ENCODE data around the gene LRCH1. TPM values are rescaled to one million over a fixed set of nuclear protein-coding genes. Genes with fewer than 3 reads are reported as not detected.

LRCH1 gene
- total RNA-seq, 1 experiment from 2014 or later, result 11.8 TPM

GRCh38 chr13:46684287-46685001 is 131.5 kb downstream of the LRCH1 start (continued):
- TF ChIP-seq STAT6 (CRISPR knock-in tag; conservative IDR thresholded peaks at IDR 0.05; ENCODE audit: low read depth), result no peak

GRCh38 chr13:46685006-46685730 is 132.2 kb downstream of the LRCH1 start:
- H3K9me3 Mint-ChIP-seq, result no peaks in the 10 kb centered on the region
- no peak overlapping the region for H3K4me3 Mint-ChIP-seq
- ATAC-seq (peak; percentile 7; the same call in 1 of the 2 replicates), DNase-seq (ENCODE audit: low spot score) (no peak)
- H3K27me3 Mint-ChIP-seq (ENCODE audit: low read depth), result no peaks in the 10 kb centered on the region
- 0 out of 2 replicates have a peak, but pooled peaks cover 4% of the 10 kb centered on the region for H3K36me3 Mint-ChIP-seq
- ChIA-PET CTCF (interaction anchor here (1.2 to 1.4 kb wide), 2 partner anchors 16 to 18 kb away, joined by 5 to 7 read pairs; no protein-coding TSS in a partner anchor), POLR2A (no interaction called here)
- no peak for TF ChIP-seq ATF2 (CRISPR knock-in tag; IDR thresholded peaks at IDR 0.05; ENCODE audit: borderline replicate concordance, low read depth)
- no peak for TF ChIP-seq KAT7 (CRISPR knock-in tag; IDR thresholded peaks at IDR 0.05; ENCODE audit: borderline replicate concordance)
- no peak for TF ChIP-seq JUN (CRISPR knock-in tag; IDR thresholded peaks at IDR 0.05)
- no peak for TF ChIP-seq ATF3 (CRISPR knock-in tag; conservative IDR thresholded peaks at IDR 0.05)
- TF ChIP-seq ZNF396 (CRISPR knock-in tag; IDR thresholded peaks at IDR 0.05; ENCODE audit: borderline replicate concordance), result no peak
- TF ChIP-seq ZNF232 (CRISPR knock-in tag; IDR thresholded peaks at IDR 0.05), result no peak
- TF ChIP-seq ZNF425 (CRISPR knock-in tag; conservative IDR thresholded peaks at IDR 0.05), result no peak
- no peak for TF ChIP-seq MLX (CRISPR knock-in tag; IDR thresholded peaks at IDR 0.05)
- no peak for TF ChIP-seq ATF1 (CRISPR knock-in tag; IDR thresholded peaks at IDR 0.05)
- no peak for TF ChIP-seq GABPB1 (CRISPR knock-in tag; IDR thresholded peaks at IDR 0.05)
- TF ChIP-seq FOXK1 (CRISPR knock-in tag; IDR thresholded peaks at IDR 0.05), result no peak
- H3K4me1 Mint-ChIP-seq, result peaks cover 58% of the 10 kb centered on the region
- peak overlapping the region; percentile 93 for H3K27ac Mint-ChIP-seq

- DNase-seq (ENCODE audit: low spot score) (no peak), ATAC-seq (no peak)
- H3K27ac Mint-ChIP-seq, result peak overlapping the region; percentile 64; the same call in 1 of the 2 replicates
- peaks cover 65% of the 10 kb centered on the region for H3K4me1 Mint-ChIP-seq
- H3K9me3 Mint-ChIP-seq, result no peaks in the 10 kb centered on the region
- H3K4me3 Mint-ChIP-seq, result no peak overlapping the region
- ChIA-PET POLR2A (no interaction called here), CTCF (no interaction called here)
- H3K27me3 Mint-ChIP-seq (ENCODE audit: low read depth), result no peaks in the 10 kb centered on the region
- H3K36me3 Mint-ChIP-seq, result 0 out of 2 replicates have a peak, but pooled peaks cover 4% of the 10 kb centered on the region
- TF ChIP-seq NFATC4 (CRISPR knock-in tag; IDR thresholded peaks at IDR 0.05), result no peak
- no peak for TF ChIP-seq PRRX2 (CRISPR knock-in tag; IDR thresholded peaks at IDR 0.05)
- TF ChIP-seq NFYB (CRISPR knock-in tag; conservative IDR thresholded peaks at IDR 0.05; ENCODE audit: low read depth), result no peak
- no peak for TF ChIP-seq JAZF1 (CRISPR knock-in tag; IDR thresholded peaks at IDR 0.05)
- TF ChIP-seq ZSCAN18 (CRISPR knock-in tag; IDR thresholded peaks at IDR 0.05), result no peak
- TF ChIP-seq ZMAT4 (CRISPR knock-in tag; IDR thresholded peaks at IDR 0.05), result no peak
- TF ChIP-seq AR (CRISPR knock-in tag; IDR thresholded peaks at IDR 0.05), result no peak
- no peak for TF ChIP-seq FOXK1 (CRISPR knock-in tag; IDR thresholded peaks at IDR 0.05)
These were observed 133.2 kb downstream of the LRCH1 start for GRCh38 chr13:46686171-46686570.
